Testis (tissue), 2 donors: ENCODE measurements around the gene COL4A2.

ENCODE experiments used
- CTCF ChIP-seq, 3 experiments: fragments of 450-650 bp in 2 of 3; fragments of 200-600 bp in 1 of 3; sonication (generic) in 1 of 3; IDR thresholded peaks; one replicate each; pipeline ENCODE4 v1.5.1; 2016 to 2019; ENCODE audit warnings: antibody characterized with exemption in 3 of 3, mild to moderate bottlenecking in 2 of 3, moderate library complexity in 1 of 3
- POLR2A ChIP-seq: fragments of 450-650 bp; IDR thresholded peaks from one replicate; pipeline ENCODE4 v1.6.1; 2017; ENCODE audit warnings: antibody characterized with exemption, mild to moderate bottlenecking, moderate library complexity

DNA sequence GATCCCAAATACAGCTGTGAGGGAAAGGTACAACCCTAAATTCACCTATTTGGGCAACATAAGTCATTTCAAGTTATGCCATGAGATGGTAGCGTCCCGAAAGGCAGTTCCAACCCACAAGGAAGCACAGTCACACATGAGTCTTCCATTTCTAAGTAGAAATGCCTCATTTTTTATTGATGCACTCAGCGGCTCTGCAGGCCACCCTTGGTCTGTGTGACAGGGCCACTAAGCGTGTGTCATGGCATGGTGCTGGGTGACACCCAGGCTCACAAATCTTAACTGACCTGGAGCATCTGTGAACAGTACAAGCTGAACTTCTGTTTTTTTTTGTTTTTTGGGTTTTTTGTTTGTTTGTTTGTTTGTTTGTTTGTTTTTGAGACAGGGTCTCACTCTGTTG is 239.3 kb downstream of the COL4A2 start:
- TF ChIP-seq CTCF (IDR thresholded peaks at IDR 0.05) (no peak), POLR2A (no peak)
